ENCODE measurements around the gene SLC25A21.

SLC25A21 gene

DNA sequence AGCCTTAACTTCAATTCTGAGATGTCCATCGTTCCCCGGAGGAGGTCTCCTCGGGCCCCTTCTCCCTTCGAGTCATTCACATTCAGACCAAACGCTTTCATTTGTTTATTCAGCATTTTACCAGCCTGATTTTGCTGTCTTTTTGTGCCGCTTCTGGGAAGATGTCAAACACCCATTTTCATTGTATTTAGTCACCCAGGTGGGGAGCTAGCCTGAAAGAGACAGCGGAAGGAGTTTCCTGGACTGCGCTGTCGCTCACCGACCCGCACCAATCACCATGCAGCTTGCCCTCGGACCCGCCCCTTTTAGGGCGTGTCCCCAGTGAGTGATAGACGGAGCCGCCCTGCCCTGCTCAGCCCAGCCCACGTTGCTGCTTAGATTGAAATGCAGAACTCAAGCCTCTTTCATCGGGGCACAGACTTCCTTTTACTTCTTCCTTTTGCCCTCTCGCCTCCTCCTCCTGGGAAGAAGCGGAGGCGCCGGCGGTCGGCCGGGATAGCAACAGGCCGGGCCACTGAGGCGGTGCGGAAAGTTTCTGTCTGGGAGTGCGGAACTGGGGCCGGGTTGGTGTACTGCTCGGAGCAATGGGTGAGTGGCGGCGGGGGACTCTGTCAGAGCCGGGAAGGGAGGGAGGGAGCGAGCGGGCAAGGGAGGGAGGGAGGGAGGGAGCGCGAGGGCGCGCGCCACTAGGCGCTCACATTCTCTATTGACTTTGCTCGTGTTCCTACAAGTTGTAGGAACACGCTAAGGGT, 510.7 kb downstream of the SLC25A21 start, which contains the start of gene PAX9:
Gene PAX9 (plus strand): TSS at position 355 of the 752 bp plus-strand sequence. CDS start 230 bp downstream, at position 585.
- DNase-seq (ENCODE audit: low spot score) = peak; percentile 93

DNA sequence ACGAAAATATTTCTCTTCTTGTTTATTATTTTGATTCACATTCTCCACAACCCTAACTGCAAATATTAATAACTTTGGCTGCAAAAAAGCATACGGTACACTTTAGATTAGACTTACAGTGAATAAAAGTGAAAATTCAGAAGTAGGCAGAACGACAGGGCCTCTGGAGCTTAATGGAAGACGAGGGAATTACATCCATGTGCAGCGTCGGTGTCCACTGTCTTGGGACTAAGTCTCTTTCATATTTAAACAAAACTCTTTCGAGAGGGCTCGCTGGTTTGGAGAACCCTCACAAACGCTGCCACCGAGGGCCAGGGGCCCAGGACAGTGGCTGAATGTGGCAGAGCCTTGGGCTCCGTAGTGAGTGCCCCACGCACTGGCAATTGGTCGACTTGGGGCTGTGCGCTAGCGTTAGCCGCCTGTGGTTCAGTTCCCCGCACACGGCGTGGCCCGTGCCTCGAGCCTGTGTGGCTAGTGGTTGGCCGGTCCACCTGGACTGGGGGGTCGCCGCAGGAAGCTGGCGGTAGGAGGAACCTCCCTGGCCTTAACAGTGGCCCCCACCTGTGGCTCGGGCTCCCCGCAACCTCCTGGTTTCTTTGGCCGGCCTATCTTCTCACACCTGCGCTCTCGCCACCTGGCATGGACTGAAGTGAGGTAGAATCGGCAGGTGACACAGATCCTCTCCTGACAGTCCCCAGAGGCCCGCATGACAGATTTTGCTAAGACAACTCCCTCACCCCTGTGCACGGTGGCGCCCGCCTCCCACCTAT, 511.5 kb downstream of the SLC25A21 start:
- DNase-seq (ENCODE audit: low spot score) = no peak

DNA sequence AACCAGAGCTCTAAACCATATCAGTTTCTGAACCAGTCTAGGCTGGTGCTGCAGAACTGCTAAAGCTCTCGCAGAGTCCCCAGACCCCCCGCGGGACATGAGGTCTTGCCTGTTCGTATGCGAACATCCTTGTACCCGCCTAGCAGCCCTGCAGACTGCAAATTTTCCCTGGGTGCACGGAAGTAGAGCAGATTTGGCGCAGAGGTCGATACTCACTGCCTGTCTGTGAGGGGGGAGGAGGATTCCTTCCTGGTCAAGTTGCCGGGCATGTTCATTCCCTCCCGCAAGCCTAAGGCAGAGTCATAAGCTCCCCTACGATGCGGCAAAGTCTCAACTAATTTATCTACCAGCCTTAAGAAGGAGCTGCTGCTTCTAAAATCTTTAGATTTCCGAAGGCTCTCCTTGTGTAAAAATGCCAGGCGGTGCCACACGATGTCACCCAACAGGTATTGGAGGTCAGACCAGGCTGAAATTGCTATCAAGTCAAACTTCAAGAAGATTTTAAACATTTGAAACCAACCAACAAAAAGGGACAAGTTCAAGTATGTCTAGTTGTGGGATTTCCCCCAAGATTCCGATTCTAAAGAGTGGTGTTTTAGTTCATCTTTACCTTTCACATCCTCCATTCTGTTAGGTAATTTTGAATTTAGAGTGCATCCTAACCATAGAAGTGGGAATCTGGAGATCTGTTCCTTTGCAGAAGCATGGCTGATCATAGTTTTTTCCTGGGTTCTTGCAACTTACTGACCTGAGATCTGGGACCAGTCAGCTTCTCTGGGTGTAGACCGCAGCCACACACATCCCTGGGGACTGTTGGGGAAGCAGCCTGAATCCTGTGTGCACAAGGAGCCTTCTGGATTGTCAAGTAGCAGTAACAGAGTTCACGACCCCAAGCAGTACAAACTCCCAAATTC, 512.3 kb downstream of the SLC25A21 start:
- DNase-seq (ENCODE audit: low spot score) = no peak

DNA sequence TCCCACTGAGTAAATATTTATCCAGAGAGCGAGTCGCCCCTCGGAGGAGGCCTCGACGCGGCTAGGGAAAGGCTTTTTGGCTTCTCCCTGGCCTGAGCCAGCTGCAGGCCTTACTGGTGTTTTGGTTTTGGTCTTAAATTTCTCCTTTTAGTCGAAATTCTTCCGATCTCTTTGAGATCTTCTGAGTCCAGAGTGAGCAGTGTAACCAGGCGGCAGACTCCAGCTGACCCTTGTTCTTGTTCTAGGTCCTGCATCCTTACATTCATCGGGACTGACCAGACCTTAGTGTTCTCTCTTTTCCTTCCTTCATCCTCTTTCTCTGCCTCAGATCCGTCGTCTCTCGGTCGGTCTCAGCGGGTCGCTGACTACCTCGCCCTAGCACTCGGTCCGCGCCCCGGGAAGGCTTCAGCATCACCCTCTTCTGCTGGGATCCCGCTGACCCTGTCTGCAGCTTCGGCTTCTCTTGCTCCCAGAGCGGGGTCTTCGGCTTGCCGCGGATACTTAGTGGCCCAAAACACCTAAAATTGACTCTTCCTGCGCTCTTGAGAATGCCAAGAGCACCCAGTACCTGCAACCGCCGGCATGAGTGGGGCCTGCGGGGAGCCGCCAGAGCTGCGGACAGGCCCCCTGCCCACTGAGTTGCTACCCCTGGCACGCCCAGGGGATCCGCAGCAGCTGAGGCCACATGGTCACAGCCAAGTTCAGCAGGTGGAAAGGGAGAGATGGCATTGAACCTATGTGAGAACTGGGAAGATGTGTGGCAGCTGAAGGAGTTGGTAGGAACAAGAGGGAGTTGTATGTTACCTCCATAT, 513.2 kb downstream of the SLC25A21 start:
- DNase-seq (ENCODE audit: low spot score) = no peak

DNA sequence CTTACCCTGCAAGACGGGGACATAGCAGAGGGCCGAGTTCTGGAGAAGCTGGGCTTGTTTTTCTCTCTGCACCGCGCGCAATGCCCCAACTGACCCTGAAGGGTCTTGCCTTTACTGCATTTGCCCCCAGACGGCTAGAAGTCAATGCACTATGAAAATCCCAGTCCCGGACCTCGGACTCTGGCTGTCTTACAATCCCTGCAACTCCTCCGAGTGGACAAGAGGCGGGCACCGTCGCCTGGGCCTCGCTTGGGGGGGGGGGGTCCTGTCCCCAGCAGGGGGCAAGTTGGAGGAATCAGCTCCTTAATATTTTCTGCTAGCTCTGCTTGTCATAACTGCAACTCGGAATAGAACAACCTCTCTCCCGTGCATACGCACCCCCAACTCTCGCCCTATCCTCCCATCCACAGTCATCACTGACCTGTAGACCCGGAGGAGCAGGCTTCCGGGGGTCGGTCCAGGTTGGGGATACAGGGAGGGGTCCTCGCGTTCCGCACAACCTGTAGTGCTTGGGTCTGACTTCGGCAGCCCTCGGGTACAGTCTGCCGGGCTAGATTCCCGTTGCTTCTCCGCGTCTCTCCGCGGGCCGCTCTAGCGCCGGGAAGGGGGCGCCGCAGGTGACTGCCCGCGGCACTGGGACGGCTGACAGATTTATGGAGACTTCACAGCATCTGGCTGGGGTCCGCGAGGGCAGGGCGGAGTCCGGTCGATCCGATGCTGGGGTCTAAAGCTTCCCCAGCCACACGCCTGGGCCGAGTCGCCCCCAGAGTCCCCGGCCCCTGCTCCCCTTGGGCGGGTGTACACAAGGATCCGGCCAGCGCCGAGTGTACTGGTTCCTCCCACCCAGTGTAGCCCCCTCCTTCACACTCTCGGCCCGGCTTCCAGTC, 514.0 kb downstream of the SLC25A21 start:
- no peak for DNase-seq (ENCODE audit: low spot score)

DNA sequence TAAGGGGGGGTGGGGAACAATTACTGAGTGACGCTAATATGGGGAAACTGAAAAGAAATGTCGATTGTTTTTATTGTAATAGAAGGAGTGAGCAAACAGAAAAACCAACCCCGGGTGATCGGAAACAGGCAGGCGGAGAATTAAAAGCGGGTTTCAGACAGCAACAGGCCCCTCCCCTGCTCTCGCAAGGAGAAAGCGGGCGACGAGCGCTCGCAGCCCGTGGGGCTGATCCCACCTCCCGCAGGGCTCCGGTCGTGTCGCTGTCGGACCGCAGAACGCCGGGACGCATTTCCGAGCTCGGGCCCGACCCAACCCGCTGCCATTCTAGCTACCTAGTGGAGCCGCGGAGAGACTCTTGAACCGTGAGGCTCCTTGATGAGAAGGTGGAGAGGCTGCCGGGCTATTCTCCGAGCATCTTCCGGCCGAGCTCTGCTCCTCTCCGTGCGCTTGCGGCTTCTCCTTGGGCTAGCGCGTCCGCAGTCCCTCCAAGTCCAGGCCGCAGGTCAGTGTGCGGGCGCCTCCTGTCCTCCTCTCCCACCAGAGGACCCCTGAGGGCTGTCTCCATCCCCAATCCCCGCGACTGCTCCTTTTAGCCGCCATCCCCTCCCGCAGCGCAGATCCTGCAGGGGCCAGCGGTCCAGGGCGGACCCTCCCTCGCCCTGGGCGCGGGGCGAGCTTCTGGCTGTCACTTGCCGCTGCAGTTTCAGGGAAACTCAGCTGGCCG, 514.8 kb downstream of the SLC25A21 start:
- DNase-seq (ENCODE audit: low spot score) = no peak

DNA sequence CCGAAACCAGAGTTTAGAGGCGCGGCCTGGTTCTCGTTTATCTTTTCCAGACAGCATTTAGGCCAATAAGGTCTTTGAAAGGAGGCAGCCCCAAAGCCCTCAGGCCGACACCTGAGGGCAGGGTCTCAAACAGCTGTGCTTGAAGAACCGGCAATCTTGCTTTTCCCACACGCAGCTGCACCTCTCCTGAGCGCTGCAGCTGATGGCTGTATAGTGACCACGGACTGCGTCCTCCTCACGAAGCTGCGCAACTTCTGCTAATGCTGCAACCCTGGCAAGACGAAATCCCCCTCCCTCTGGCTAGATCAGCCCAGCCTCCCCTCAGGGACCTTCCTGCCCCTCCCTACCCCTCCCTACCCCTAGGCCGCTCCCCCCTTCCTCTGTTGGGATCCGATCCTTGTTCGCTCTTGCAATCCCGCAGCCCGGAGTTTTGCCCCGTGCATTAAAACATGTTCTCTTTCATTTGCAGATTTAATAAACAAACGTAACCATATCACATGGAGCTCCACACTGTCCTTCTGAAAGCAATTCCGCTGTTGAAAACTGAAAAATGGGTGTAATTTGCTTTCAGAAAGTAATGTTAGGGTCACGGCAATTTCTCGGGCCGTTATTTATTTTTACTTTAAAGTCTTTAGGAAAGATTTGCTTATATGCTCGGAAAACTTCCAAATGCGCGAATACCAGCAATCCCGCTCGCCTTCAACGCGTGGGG, 515.6 kb downstream of the SLC25A21 start:
- DNase-seq (ENCODE audit: low spot score) = no peak

DNA sequence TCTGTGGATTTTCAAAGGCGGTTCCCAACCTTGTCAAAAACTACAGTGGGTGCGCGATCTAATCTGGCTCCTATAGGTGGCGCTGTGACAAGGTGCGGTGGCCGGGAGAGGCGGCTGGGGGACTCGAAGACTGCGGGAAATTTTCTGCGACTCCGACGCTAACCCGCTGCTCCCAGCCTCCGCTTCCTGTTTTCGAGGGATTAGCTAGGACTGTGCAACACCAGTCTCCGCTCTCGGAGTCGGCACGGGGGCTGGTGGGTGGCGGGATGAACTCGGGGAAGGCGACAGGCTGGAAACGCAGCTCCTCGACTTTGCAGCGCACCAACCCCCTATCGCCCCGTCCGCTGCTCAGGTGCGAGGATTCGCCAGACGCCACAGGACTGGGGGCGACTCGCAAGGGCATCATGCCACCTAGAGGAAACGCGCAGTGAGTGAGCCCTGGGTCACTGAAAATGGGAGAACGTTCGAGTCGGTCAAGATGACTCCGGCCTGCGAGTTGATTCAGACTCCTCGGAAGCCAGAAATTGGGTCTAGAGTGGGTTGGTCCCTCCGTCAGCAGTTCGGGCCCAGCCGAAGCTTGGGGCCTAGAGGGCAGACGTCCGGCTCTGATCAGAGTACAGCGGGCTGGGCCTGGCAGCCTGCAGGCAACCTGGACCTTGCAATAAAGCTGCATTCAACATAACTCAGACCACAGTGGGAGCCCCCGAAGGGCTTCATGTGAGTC, 516.3 kb downstream of the SLC25A21 start:
- peak; percentile 52 for DNase-seq (ENCODE audit: low spot score)

DNA sequence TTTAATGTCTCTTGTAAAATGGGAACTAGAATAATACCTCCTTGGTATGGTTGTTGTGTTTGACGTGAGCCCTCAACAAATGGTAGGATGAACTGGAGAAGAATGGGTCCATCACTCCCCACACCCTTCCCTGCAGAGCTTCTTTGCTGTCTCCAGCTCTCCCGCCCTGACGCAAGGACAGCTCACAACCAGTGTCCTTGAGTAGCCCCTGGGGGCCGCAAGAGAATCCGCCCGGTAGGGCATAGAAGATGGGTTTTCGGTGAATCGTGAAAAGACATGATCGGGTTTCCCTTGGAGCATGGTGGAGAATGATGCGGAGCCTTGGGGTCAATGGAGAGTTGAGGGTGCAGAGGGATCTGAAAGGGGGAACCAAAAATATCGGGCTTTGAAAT, 516.8 kb downstream of the SLC25A21 start:
- no peak for DNase-seq (ENCODE audit: low spot score)

DNA sequence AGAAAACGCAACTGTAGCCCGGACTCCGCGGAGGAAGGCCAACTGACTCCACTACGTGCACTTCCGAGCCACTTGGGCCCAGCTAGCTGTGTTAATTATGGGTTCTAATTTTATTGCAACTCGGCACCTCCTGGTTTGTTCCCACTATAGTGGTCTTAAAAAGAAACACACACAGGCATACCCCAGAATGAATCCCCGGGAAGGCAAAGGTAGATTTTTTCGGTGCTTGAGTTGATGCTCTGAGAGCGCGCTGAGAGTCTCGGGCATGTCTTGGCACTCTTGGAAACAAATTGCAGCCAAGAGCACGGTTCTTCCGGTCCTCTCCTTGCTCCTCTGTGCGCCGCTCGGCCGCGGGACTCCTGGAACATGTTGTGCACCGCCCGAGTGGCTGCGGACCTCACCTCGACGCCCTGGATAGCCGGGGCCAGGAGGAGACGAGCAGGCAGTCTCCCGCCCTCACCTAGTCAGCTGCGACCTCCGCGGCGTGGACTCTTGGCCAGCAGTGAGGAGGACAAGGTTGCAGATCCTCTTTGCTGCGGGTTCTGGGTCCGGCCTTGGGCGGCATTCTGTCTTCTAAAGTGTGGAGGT, 517.5 kb downstream of the SLC25A21 start:
- no peak for DNase-seq (ENCODE audit: low spot score)

DNA sequence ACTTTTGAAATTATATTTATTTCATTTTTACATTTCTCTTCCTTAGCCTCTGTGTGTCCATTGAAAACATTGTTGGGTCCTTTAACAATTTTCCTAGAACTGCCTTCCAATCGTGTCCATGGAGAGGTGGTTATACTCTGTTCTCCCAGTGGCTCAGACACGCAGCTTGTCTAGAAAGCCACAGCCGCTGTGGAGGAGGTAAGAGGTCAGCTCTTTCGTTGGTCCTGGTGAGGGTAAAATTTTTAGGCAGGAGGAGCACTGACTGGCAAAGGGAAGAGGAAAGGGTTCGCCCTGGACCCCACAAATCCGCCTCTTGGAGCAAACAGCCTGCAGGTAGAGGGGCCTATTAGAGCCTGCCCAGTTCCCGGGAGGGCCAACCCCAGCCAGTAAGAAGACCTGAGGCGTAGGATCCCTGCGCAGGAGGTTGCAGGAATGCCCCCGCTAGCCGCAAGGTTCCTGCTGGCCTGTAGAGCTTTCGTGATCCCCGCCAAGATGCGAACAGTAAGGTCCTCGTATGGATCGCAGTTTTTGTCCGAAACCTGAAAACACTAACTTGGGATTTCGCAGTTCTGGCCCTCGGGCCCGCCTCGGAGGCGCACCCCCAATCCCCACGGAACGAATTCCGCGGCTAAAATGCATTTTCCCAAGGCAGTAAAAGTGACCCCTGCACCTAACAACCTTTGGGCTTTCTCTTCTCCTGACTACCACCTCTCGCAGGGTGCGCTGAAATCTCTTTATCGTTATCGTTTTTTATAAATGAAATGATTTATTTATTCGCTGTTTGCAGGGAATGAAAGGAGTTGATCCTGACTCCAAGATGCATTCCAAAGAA, 518.2 kb downstream of the SLC25A21 start:
- no peak for DNase-seq (ENCODE audit: low spot score)

DNA sequence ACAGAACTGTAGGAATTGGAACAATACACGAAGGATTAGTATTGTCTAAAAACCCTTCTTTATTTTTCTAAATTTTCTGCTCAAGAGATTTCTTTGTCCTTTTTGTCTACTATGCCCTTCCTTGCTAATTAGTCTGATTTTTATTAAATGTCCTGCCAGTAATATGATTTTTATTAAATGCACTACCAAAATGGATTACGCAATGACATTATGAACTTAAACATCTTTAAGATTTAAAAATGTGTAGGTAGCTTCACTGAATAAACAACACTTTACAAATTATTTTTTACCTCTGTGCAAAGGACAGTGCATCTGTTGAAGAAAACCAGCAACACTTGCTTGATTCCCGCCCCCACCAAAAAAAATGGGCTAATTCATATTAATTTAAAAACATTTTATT, 519.0 kb downstream of the SLC25A21 start:
- no peak for DNase-seq (ENCODE audit: low spot score)

DNA sequence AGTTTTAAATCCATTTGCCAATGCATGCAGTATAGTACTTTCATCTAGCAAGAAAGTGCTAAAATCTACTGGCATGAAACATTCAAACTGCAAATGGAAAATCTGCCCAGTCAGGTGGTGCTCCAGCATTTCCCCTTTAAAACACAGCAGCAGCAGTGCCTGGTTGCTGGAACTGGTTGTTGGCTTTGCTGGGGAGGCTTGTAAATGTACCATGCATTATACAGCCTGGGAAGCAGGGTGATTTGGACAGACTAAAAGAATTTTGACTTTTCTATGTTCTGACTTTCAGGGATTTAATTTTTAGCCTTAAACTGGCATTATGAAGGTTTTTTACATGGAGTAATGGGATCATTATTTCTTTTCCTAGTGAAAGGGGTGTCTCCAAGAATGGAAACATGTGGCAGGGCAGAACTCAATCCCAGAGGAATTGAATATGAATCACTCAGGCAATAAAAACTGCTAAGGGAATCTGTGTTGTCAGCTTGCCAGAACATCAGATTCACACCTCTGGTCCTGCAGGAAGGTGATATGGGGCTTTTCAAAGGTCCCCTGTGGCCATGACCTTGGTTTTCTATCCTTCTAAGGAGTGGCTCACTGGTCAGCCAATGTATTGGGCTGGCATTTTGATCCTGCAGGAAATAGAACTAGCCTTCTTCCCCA, 519.7 kb downstream of the SLC25A21 start:
- DNase-seq (ENCODE audit: low spot score) = peak; percentile 56

DNA sequence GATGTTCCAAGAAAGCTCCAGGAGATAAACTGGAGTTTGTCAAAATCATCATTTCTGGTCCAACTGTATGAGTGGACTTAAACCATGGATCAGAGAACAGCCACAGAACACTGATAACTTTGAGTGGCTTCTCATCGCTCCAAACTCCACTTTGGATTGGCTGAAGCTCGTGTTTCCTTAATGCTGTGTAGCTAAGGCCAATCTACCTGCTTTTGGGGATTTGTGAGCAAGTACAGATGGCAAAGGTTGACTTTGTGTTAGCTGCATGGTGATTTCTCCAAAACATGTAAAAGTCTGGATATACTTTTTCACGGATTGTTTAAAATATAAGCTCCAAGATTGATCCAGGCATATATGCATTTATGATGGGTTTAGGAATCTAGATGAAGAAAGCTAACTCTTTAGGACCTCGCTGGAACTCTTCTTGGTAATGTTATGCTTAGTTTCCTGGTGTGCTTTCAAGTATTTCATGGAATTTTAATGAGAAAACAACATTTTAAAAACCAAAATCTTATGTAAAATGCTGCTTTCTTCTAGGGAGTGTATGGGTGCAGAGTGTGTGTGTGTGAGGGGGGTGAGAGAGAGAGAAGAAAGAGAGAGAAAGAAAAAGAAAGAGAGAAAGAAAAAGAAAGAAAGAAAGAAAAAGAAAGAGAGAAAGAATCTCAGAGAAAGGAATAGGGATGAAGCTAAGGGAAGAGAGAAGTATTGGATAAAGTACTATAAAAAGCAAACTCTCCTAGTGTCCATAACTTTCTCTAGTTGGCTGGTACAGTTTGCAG, 522.3 kb downstream of the SLC25A21 start:
- no peak for DNase-seq (ENCODE audit: low spot score)

DNA sequence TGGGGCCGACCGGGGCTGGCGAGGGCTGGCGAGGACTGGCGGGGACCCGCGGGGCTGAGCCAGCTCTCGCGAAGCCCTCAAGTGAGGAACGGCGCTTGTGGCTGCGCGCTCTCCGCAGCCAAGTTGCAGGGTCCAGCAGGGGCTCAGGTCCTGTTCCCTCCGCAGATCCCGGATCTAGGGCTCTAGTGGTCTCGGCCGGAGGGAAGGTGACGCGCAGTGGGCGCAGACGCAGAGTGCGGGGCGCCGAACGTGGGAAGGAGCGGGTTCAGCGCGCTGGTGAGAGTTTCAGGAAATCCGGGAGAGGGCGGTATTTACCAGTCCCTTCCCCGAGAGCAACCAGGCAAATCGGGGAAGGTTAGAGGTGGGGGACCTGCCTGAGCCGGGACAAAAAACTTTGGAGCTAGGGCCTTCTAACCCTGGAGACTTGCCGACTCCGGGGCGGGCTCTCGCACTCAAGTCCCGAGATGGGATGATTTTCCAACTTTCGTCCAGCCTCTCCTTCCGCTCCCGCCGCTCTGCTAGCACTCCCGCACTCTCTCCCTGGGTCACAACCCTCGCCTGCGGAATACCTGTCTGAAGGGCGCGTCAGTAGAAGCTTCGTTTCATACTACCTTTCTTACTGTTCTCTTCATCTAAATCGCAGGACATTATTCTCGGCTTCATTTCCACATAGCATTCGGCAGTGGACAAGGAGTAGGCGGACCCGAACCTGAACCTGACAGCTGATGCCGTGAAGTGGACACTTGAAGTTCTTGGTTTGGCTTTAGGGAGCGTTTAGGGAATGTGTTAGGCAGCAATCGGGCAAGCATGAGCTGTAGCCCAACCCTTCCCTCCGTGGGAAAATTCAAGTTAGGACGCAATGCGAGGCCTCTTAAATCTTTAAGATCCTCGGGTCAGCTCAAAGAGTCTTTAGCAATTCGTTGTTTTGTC, 524.3 kb downstream of the SLC25A21 start:
- DNase-seq (ENCODE audit: low spot score) = peak; percentile 35
